ENCODE measurements around the gene APOL5. TPM values are rescaled to one million over a fixed set of nuclear protein-coding genes. Genes with fewer than 3 reads are reported as not detected.

The APOL5 gene
- polyA plus RNA-seq, 1 experiment = 0.14 TPM

- CTCF ChIA-PET = no interaction called here
- no peak for DNase-seq (ENCODE audit: low read depth, low spot score)
Measured at GRCh38 chr22:35743326-35743860, 25.7 kb downstream of the APOL5 start.

GRCh38 chr22:35746248-35746647, 28.6 kb downstream of the APOL5 start:
- TF ChIP-seq CTCF (IDR thresholded peaks at IDR 0.05; ENCODE audit: low read depth, low read length) = no peak
- Histone ChIP-seq H3K27me3 (ENCODE audit: control insufficient read depth, insufficient read depth, low read length) (no peaks in the 10 kb centered on the region), H3K4me3 (ENCODE audit: low read depth, low read length) (no peak overlapping the region), H3K27ac (ENCODE audit: low read depth, low read length) (no peak overlapping the region), H3K9me3 (ENCODE audit: control insufficient read depth, insufficient read depth, low read length) (no peaks in the 10 kb centered on the region)
- ChIA-PET POLR2A (no interaction called here), CTCF (interaction anchor here (1.1 to 1.5 kb wide), 2 partner anchors 320 to 395 kb away, joined by 3 to 7 read pairs; no protein-coding TSS in a partner anchor)
- DNase-seq (ENCODE audit: low read depth, low spot score) = no peak

More at GRCh38 chr22:35743326-35743860, 25.7 kb downstream of the APOL5 start:
- no peaks in the 10 kb centered on the region for H3K27me3 ChIP-seq (ENCODE audit: control insufficient read depth, insufficient read depth, low read length)
- H3K27ac ChIP-seq (ENCODE audit: low read depth, low read length) = peak overlapping the region; percentile 22
- H3K9me3 ChIP-seq (ENCODE audit: control insufficient read depth, insufficient read depth, low read length) = no peaks in the 10 kb centered on the region
- POLR2A ChIA-PET = no interaction called here
- no peak overlapping the region for H3K4me3 ChIP-seq (ENCODE audit: low read depth, low read length)
- no peak for TF ChIP-seq CTCF (IDR thresholded peaks at IDR 0.05; ENCODE audit: low read depth, low read length)

GRCh38 chr22:35746946-35747703, 29.5 kb downstream of the APOL5 start:
- POLR2A ChIA-PET = interaction anchor here (0.6 kb wide), 1 partner anchor 81 kb away, joined by 5 read pairs; no protein-coding TSS in a partner anchor
- no peaks in the 10 kb centered on the region for H3K27me3 ChIP-seq (ENCODE audit: control insufficient read depth, insufficient read depth, low read length)
- H3K27ac ChIP-seq (ENCODE audit: low read depth, low read length) = no peak overlapping the region
- no peak overlapping the region for H3K4me3 ChIP-seq (ENCODE audit: low read depth, low read length)
- H3K9me3 ChIP-seq (ENCODE audit: control insufficient read depth, insufficient read depth, low read length) = no peaks in the 10 kb centered on the region
- peak; percentile 34 for DNase-seq (ENCODE audit: low read depth, low spot score)
- TF ChIP-seq CTCF (IDR thresholded peaks at IDR 0.05; ENCODE audit: low read depth, low read length) = no peak
- CTCF ChIA-PET = interaction anchor here (1.1 to 1.5 kb wide), 2 partner anchors 319 to 396 kb away, joined by 3 to 7 read pairs; no protein-coding TSS in a partner anchor

GRCh38 chr22:35749808-35750207, 32.1 kb downstream of the APOL5 start:
- no peak overlapping the region for H3K27ac ChIP-seq (ENCODE audit: low read depth, low read length)

More at GRCh38 chr22:35749808-35750207, 32.1 kb downstream of the APOL5 start:
- Histone ChIP-seq H3K27me3 (ENCODE audit: control insufficient read depth, insufficient read depth, low read length) (no peaks in the 10 kb centered on the region), H3K4me3 (ENCODE audit: low read depth, low read length) (no peak overlapping the region), H3K9me3 (ENCODE audit: control insufficient read depth, insufficient read depth, low read length) (no peaks in the 10 kb centered on the region)
- CTCF ChIA-PET = interaction anchor here (1.1 kb wide), 1 partner anchor 316 kb away, joined by 4 read pairs; no protein-coding TSS in a partner anchor
- no peak for TF ChIP-seq CTCF (IDR thresholded peaks at IDR 0.05; ENCODE audit: low read depth, low read length)
- POLR2A ChIA-PET = no interaction called here
- no peak for DNase-seq (ENCODE audit: low read depth, low spot score)
